IMR-90 (cell line): ENCODE measurements around the gene CARNS1. TPM values are rescaled to one million over a fixed set of nuclear protein-coding genes. Genes with fewer than 3 reads are reported as not detected.

ENCODE experiments used
- ATAC-seq: fragments of 200-7000 bp; cut with Tn5 transposase; 2 replicates; pipeline ENCODE4 v1.9.1; 2020; ENCODE audit warnings: low read depth, mild to moderate bottlenecking, moderate library complexity
- BruUV-seq: library from RNA; stranded (reverse); fragments of 400-500 nt; replicated peaks from 2 replicates; lab custom pipeline; 2021; lab: Mats Ljungman, UMichigan
- CTCF ChIA-PET: fragments of 300-600 bp; formaldehyde crosslinking; extraction: SDS; loops from one replicate; lab custom pipeline; 2021; ENCODE audit warnings: antibody characterized with exemption; lab: Yijun Ruan, JAX
- POLR2A ChIA-PET: fragments of 300-600 bp; sonication (Branson Sonifier 250); formaldehyde crosslinking; loops from one replicate; lab custom pipeline; 2022; ENCODE audit warnings: antibody characterized with exemption; ENCODE audit not compliant: unreplicated experiment; lab: Charles Lee
- DNase-seq: peaks from one replicate; pipeline ENCODE4 v3.0.0; 2013
- H2AFZ ChIP-seq: replicated peaks from 2 replicates; pipeline ENCODE3; 2013; ENCODE audit warnings: low read length, mild to moderate bottlenecking; ENCODE audit not compliant: poor library complexity
- H2AK5ac ChIP-seq: 2 replicates; pipeline ENCODE4 v1.6.1; 2013; ENCODE audit warnings: low read depth, low read length, inconsistent platforms
- H2AK9ac ChIP-seq: replicated peaks from 2 replicates; pipeline ENCODE3; 2013; ENCODE audit warnings: mild to moderate bottlenecking, low read depth, low read length, moderate library complexity; ENCODE audit not compliant: poor library complexity
- H2BK120ac ChIP-seq: 2 replicates; pipeline ENCODE4 v1.6.1; 2013; ENCODE audit warnings: low read depth, low read length, inconsistent platforms
- H2BK15ac ChIP-seq: 3 replicates; pipeline ENCODE4 v1.6.1; 2013; ENCODE audit warnings: low read depth, low read length, inconsistent platforms
- H2BK20ac ChIP-seq: 2 replicates; pipeline ENCODE4 v1.6.1; 2013; ENCODE audit warnings: low read depth, mild to moderate bottlenecking, inconsistent platforms, low read length, moderate library complexity
- H2BK5ac ChIP-seq: 2 replicates; pipeline ENCODE4 v1.6.1; 2013; ENCODE audit warnings: mild to moderate bottlenecking, low read depth, low read length, inconsistent platforms; ENCODE audit not compliant: poor library complexity, severe bottlenecking
- H3K14ac ChIP-seq: replicated peaks from 2 replicates; pipeline ENCODE4 v1.6.1; 2013; ENCODE audit warnings: low read depth, low read length, inconsistent platforms
- H3K18ac ChIP-seq: 2 replicates; pipeline ENCODE4 v1.6.1; 2013; ENCODE audit warnings: low read depth, low read length, control low read depth
- H3K23ac ChIP-seq: 2 replicates; pipeline ENCODE4 v1.6.1; 2013; ENCODE audit warnings: low read depth, low read length, inconsistent platforms
- H3K27ac ChIP-seq: 2 replicates; pipeline ENCODE4 v1.5.1; 2013; ENCODE audit warnings: mild to moderate bottlenecking, control low read depth, low read length; ENCODE audit not compliant: insufficient read depth
- H3K27me3 ChIP-seq: 2 replicates; pipeline ENCODE4 v1.6.1; 2013; ENCODE audit warnings: low read length; ENCODE audit not compliant: control insufficient read depth, insufficient read depth
- H3K36me3 ChIP-seq: 2 replicates; pipeline ENCODE4 v1.6.1; 2013; ENCODE audit warnings: low read length, mixed read lengths; ENCODE audit not compliant: control insufficient read depth, insufficient read depth
- H3K4ac ChIP-seq: 2 replicates; pipeline ENCODE4 v1.6.1; 2013; ENCODE audit warnings: low read depth, low read length, inconsistent platforms
- H3K4me1 ChIP-seq: 2 replicates; pipeline ENCODE4 v1.6.1; 2013; ENCODE audit warnings: low read length, mixed read lengths; ENCODE audit not compliant: control insufficient read depth, insufficient read depth
- H3K4me2 ChIP-seq: 2 replicates; pipeline ENCODE4 v1.6.1; 2013; ENCODE audit warnings: low read depth, mild to moderate bottlenecking, control low read depth, low read length, moderate library complexity
- H3K4me3 ChIP-seq: 2 replicates; pipeline ENCODE4 v1.5.1; 2013; ENCODE audit warnings: low read depth, mild to moderate bottlenecking, control low read depth, low read length, moderate library complexity; ENCODE audit not compliant: insufficient read depth
- H3K56ac ChIP-seq: 2 replicates; pipeline ENCODE4 v1.6.1; 2013; ENCODE audit warnings: low read length, inconsistent platforms; ENCODE audit not compliant: insufficient read depth; ENCODE audit errors: extremely low read depth
- H3K79me1 ChIP-seq, 2 experiments: 2 replicates each; pipeline ENCODE4 v1.6.1; 2013; ENCODE audit warnings: low read length in 2 of 2, inconsistent platforms in 1 of 2, low read depth in 1 of 2
- H3K9ac ChIP-seq: 2 replicates; pipeline ENCODE4 v1.6.1; 2013; ENCODE audit warnings: low read depth, low read length, control low read depth
- H3K9me1 ChIP-seq: 2 replicates; pipeline ENCODE4 v1.6.1; 2013; ENCODE audit warnings: low read length, inconsistent platforms; ENCODE audit not compliant: insufficient read depth
- H3K9me3 ChIP-seq: 2 replicates; pipeline ENCODE4 v1.6.1; 2013; ENCODE audit warnings: low read length; ENCODE audit not compliant: control insufficient read depth, insufficient read depth
- H4K20me1 ChIP-seq: 2 replicates; pipeline ENCODE4 v1.6.1; 2013; ENCODE audit warnings: low read length, inconsistent platforms; ENCODE audit not compliant: insufficient read depth
- H4K5ac ChIP-seq: 2 replicates; pipeline ENCODE4 v1.6.1; 2013; ENCODE audit warnings: mild to moderate bottlenecking, low read depth, low read length, control low read depth
- H4K8ac ChIP-seq, 2 experiments: 2 replicates each; pipeline ENCODE4 v1.6.1; 2013; ENCODE audit warnings: low read depth in 2 of 2, low read length in 2 of 2, control low read depth in 1 of 2, inconsistent platforms in 1 of 2
- H4K91ac ChIP-seq: 2 replicates; pipeline ENCODE4 v1.6.1; 2013; ENCODE audit warnings: low read depth, low read length, inconsistent platforms; ENCODE audit not compliant: insufficient read depth
- ELK1 ChIP-seq: fragments of 150-350 bp; IDR thresholded peaks from 2 replicates; pipeline ENCODE4 v1.6.1; 2016; ENCODE audit warnings: low read depth, mild to moderate bottlenecking, low read length, moderate library complexity, borderline replicate concordance
- RAD21 ChIP-seq: IDR thresholded peaks from 2 replicates; pipeline ENCODE4 v1.6.1; 2012; ENCODE audit warnings: low read length, improper control_type of control experiment
- SMC3 ChIP-seq: fragments of 150-350 bp; IDR thresholded peaks from 2 replicates; pipeline ENCODE4 v1.6.1; 2016; ENCODE audit warnings: low read depth, mild to moderate bottlenecking, antibody characterized with exemption, low read length, moderate library complexity
- WGBS, 2 experiments: methylation state at CpG; one replicate each; pipeline versions ENCODE4 v1.1.5 to v1.1.7; 2013; ENCODE audit warnings: missing lambda C conversion rate in 2 of 2; ENCODE audit not compliant: insufficient read length in 1 of 2; ENCODE audit errors: extremely low coverage in 2 of 2; 5-methylcytosine and 5-hydroxymethylcytosine counted together
- dilution Hi-C: fragments of 300-500 bp; cut with HindIII; formaldehyde crosslinking; loops from one replicate; pipeline ENCODE4 v1.14.3; 2018; ENCODE audit warnings: low sequenced_read_pairs; ENCODE audit not compliant: unreplicated experiment
- in situ Hi-C: fragments of 300-500 bp; cut with MboI; formaldehyde crosslinking; loops from 3 replicates; pipeline ENCODE4 v1.14.3; 2019; ENCODE audit warnings: low sequenced_read_pairs, inconsistent platforms, mixed read lengths
- intact Hi-C: fragments of 100-400 bp; cut with micrococcal nuclease; formaldehyde crosslinking; loops from 2 replicates; pipeline ENCODE4 v1.10.0; 2022
- polyA plus RNA-seq, 3 experiments: library from polyadenylated mRNA; depleted of rRNA; stranded (reverse); fragments of >200 nt; gene quantifications; 2 replicates each; pipeline ENCODE4 v1.2.3, GENCODE V29; 2012; ENCODE audit warnings: low replicate concordance in 1 of 3
- total RNA-seq: library from RNA; depleted of rRNA; stranded (reverse); fragments of >200 nt; gene quantifications from 2 replicates; pipeline ENCODE4 v1.2.3, GENCODE V29; 2012

The CARNS1 gene
- total and polyA plus RNA-seq, 2 of the 4 experiments (the other 2 are of a cell fraction), result under 0.01 to 0.32 TPM

- Histone ChIP-seq H3K9me1 (no peaks in the 10 kb centered on the region), H3K4me2 (no peak overlapping the region), H3K27me3 (peaks cover 39% of the 10 kb centered on the region), H3K27ac (no peak overlapping the region), H3K14ac (no peak overlapping the region), H2BK20ac (no peak overlapping the region), H3K36me3 (no peaks in the 10 kb centered on the region), H3K4me1 (peaks cover 3% of the 10 kb centered on the region), H2BK15ac (no peak overlapping the region), H3K18ac (no peak overlapping the region), H2BK120ac (no peak overlapping the region), H3K9ac (no peak overlapping the region), H3K79me1 (no peaks in the 10 kb centered on the region), H3K4me3 (no peak overlapping the region), H3K56ac (no peak overlapping the region), H2AK5ac (no peak overlapping the region), H4K91ac (no peak overlapping the region), H4K8ac (no peak overlapping the region), H2AK9ac (peak overlapping the region; percentile 65), H4K5ac (no peak overlapping the region), H4K20me1 (no peaks in the 10 kb centered on the region), H3K9me3 (no peaks in the 10 kb centered on the region), H2AFZ (no peak overlapping the region), H3K23ac (no peak overlapping the region), H2BK5ac (no peak overlapping the region), H3K4ac (no peak overlapping the region)
- dilution Hi-C loops (no loop called here), intact Hi-C loops (no loop called here), in situ Hi-C loops (no loop called here)
- no TSS peak for BruUV-seq
- TF ChIP-seq ELK1 (no peak), SMC3 (no peak), RAD21 (no peak)
- POLR2A ChIA-PET, result interaction anchor here (0.6 kb wide), 2 partner anchors 31 to 108 kb away, joined by 6 to 12 read pairs; partner anchors contain the start of gene PTPRCAP
- no peak for DNase-seq
- CTCF ChIA-PET, result interaction anchor here (0.6 kb wide), 1 partner anchor 12 kb away, joined by 4 read pairs; no protein-coding TSS in a partner anchor
- ATAC-seq, result no peak
- no CpG with 5 or more reads among the region's 18 CpGs for WGBS, 2 experiments
Observed at GRCh38 chr11:67406420-67406968, 9.0 kb upstream of the CARNS1 start.
